GM21360 (cell line): ENCODE results near the gene MANEA.
"Not testable (repeated sequence)": the region's sequence is repeated elsewhere in the genome, so short reads cannot be mapped to it uniquely, and the experiment has no call there.

Experiments
- ATAC-seq: cut with Tn5 transposase; IDR thresholded peaks from one replicate; pipeline ENCODE4 v1.9.1; 2021; ENCODE audit warnings: mild to moderate bottlenecking, moderate library complexity; ENCODE audit not compliant: unreplicated experiment

The MANEA gene

GRCh38 chr6:95577304-95578105, at the start of gene MANEA:
MANEA (plus strand) TSS chr6:95577535; CDS start chr6:95586440, 8,905 bp downstream.
- ATAC-seq, result peak; percentile 82

GRCh38 chr6:95529762-95530161, 47.6 kb upstream of the MANEA start:
- no peak for ATAC-seq

GRCh38 chr6:95530176-95530819, 47.0 kb upstream of the MANEA start:
- ATAC-seq, result no peak

- ATAC-seq, result no peak
These were observed 33.5 kb upstream of the MANEA start for GRCh38 chr6:95543798-95544197.

- no peak for ATAC-seq
These were observed 32.7 kb upstream of the MANEA start for GRCh38 chr6:95544517-95545225.

GRCh38 chr6:95545226-95545625, 32.1 kb upstream of the MANEA start:
- no peak for ATAC-seq

- ATAC-seq, result no peak
These were observed 31.6 kb upstream of the MANEA start for GRCh38 chr6:95545686-95546085.

GRCh38 chr6:95546148-95546547, 31.2 kb upstream of the MANEA start:
- no peak for ATAC-seq

GRCh38 chr6:95547043-95547442, 30.3 kb upstream of the MANEA start:
- no peak for ATAC-seq

- ATAC-seq, result no peak
These were observed 29.0 kb upstream of the MANEA start for GRCh38 chr6:95548188-95548786.

GRCh38 chr6:95551678-95552324, 25.5 kb upstream of the MANEA start:
- no peak for ATAC-seq

- no peak for ATAC-seq
These were observed 23.5 kb upstream of the MANEA start for GRCh38 chr6:95553880-95554279.

GRCh38 chr6:95560956-95561355, 16.4 kb upstream of the MANEA start:
- not testable (repeated sequence) for ATAC-seq

GRCh38 chr6:95569560-95569959, 7.8 kb upstream of the MANEA start:
- no peak for ATAC-seq

GRCh38 chr6:95572098-95572497, 5.2 kb upstream of the MANEA start:
- ATAC-seq, result no peak

GRCh38 chr6:95574811-95575210, 2.5 kb upstream of the MANEA start:
- no peak for ATAC-seq

GRCh38 chr6:95576218-95576997, 927 bp upstream of the MANEA start:
- peak; percentile 22 for ATAC-seq

- no peak for ATAC-seq
These were observed 384 bp upstream of the MANEA start for GRCh38 chr6:95576998-95577303.

- peak; percentile 6 for ATAC-seq
These were observed 723 bp downstream of the MANEA start for GRCh38 chr6:95578106-95578410.

GRCh38 chr6:95581073-95581472, 3.7 kb downstream of the MANEA start:
- no peak for ATAC-seq
